ENCODE results near the gene DAPK1.

- TF ChIP-seq CTCF (IDR thresholded peaks at IDR 0.05), result no peak
- no peak for TF ChIP-seq ZFX (IDR thresholded peaks at IDR 0.05; ENCODE audit: borderline replicate concordance)
These were observed 227.8 kb downstream of the DAPK1 start for GRCh38 chr9:87725356-87725899.

Measured in 22Rv1 (cell line).